GM12873 (cell line): Measurements from ENCODE around the gene TIMP4.

Experiments used
- TF ChIP-seq, protein P1 (sequence below): IDR thresholded peaks from 2 replicates; pipeline ENCODE4 v1.5.1; 2012; ENCODE audit warnings: low read depth, mild to moderate bottlenecking, moderate library complexity, low read length, control low read depth; ENCODE audit not compliant: insufficient read depth; ENCODE audit errors: missing control alignments

TIMP4 gene

DNA sequence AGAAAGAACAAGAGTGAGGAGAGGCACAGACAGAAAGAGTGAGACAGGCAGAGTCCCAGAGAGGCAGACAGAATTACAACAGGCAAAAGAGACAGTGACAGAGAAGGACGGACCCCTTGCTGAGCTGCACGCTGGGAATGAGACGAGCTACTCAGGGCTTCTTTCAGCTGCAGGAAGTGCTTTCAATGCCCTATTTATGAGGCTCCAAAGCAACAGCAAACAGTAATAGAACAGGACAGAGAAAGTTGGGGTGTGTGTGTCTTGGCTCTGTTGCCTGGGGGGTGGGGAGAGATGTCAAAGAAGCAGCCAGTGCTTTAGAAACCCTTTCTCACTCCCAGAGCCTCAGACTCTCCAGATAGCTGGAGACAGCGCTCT, 502 bp upstream of the TIMP4 start:
- TF ChIP-seq, protein P1, sequence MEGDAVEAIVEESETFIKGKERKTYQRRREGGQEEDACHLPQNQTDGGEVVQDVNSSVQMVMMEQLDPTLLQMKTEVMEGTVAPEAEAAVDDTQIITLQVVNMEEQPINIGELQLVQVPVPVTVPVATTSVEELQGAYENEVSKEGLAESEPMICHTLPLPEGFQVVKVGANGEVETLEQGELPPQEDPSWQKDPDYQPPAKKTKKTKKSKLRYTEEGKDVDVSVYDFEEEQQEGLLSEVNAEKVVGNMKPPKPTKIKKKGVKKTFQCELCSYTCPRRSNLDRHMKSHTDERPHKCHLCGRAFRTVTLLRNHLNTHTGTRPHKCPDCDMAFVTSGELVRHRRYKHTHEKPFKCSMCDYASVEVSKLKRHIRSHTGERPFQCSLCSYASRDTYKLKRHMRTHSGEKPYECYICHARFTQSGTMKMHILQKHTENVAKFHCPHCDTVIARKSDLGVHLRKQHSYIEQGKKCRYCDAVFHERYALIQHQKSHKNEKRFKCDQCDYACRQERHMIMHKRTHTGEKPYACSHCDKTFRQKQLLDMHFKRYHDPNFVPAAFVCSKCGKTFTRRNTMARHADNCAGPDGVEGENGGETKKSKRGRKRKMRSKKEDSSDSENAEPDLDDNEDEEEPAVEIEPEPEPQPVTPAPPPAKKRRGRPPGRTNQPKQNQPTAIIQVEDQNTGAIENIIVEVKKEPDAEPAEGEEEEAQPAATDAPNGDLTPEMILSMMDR, result no peak

DNA sequence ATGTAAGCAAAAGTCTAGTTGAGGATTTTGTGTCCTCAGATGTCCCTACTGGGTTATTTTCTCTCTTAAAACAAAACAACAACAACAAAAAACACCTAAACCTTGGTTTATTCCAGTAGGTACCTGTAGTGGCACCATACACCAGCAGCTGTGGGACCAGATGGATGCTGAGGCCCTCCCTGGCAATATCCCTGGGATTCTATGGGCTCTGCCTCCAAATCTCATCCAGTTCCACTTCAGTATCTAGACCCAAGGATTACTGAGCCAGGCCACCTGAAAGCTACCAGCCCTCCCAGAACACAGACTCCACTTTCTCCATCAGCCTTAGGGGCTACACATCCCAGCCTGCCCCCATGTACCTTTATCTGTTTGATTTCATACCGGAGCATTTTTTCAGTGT, 1.7 kb downstream of the TIMP4 start:
- TF ChIP-seq, protein P1, result no peak

DNA sequence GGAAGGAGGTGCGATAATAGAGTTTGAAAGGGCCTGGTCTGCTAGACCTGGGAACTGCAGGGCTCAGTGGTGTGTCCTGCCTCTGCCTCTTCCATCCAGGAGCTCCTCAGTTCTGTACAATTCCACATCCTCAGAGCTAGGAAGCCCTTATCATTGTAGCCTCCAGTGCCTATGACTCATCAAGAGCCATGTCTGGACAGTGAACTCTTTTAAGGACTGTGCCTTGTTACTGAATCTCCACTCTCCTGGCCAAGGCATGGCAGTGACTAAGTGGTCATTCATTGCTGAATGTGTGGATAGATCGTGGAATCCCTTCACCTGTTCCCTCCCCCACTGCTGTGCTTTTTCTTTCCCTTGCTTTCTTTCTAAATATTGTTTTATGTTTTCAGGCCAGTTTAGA, 2.9 kb downstream of the TIMP4 start:
- TF ChIP-seq, protein P1, result no peak

DNA sequence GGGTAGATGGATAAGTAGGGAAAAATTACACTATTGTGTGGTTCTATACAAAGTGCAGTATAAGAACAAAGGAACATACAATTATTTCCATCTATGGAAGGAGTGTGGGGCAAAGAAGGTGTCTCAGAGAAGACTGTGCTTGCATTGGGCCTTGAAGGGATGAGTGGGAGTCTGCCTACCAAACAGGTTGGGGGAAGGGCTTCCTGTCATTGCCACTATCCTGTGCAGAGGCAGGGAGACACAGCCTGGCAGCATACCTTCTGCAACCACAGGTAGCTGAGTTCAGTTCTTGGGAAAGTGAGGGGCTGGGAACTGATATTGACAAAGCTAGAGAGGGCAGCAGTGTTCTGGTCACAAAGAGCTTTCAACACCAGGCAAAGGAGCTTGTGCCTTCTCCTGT, 3.4 kb downstream of the TIMP4 start:
- TF ChIP-seq, protein P1, result no peak

DNA sequence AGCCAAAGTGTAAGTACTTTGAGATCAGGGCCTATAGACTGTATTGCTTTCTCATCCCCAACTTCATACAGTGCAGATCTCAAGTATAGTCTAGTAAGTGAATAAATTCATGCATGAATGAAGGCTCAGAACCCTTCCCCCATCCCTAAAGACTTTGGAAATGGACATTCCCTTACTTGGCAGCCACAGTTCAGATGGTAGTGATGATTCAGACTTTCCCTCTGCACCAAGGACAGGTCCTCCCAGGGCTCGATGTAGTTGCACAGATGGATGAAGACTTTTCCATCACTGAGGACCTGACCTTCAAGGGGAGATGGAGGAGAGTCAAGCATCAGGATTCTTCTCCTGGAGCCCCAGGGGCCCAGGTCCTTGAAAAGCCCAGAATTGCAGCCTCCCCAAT, 4.6 kb downstream of the TIMP4 start:
- TF ChIP-seq, protein P1, result no peak

DNA sequence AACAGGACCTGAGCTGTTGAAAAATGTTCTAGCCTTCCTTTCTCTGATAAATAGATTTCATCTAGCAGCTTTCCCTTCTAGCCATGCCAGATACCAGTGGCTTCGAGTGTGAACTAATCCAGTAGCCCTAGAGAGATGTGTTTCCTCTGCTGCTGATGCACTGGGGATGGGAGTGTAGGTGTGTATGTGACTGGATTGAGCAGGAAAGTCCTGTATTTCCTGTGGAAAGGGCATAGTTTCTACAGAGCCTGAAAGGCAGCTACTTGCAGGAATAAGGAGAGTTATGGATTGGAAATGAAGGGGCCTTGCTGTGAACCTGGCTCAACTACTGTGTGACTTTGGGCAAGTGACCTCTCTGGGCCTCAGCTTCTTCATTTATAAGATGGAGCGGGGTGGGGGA, 8.6 kb downstream of the TIMP4 start:
- TF ChIP-seq, protein P1, result no peak

DNA sequence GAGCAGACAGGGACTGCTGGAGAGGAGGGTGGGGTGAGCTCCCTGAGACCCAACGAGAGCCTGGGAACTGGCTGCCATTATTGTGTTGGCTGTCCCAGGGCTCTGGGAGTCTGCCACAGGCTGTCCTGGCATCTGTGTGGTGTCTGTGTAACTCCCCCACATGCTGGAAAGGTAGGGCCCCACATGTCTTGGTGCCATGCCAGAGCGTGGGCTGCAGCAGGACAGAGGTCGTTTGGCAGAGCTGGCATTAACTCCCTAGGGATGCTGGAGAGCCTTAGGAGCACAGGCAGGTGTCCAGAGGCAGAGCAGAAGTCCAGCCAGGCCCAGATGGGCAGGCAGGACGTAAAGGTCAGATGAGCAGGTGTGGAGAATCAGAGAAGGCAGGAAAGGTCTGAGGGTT, 9.7 kb downstream of the TIMP4 start:
- TF ChIP-seq, protein P1, result no peak
